Ecto neural progenitor cell (in vitro differentiated cells): ENCODE data around the gene SEMA4A.
"Not testable (repeated sequence)": the region's sequence is repeated elsewhere in the genome, so short reads cannot be mapped to it uniquely, and the experiment has no call there.

ENCODE experiments used
- DNase-seq: peaks from one replicate; pipeline ENCODE4 v3.0.0-alpha.2; 2018; ENCODE audit warnings: low spot score

The SEMA4A gene

GRCh38 chr1:156153362-156153761 lies at the start of gene SEMA4A:
Gene SEMA4A, plus strand, starts transcription at chr1:156153585. Its CDS starts 994 bp downstream, at chr1:156154579.
- DNase-seq, result no peak

GRCh38 chr1:156104065-156104810 lies 49.1 kb upstream of the SEMA4A start:
- no peak for DNase-seq

GRCh38 chr1:156104861-156105832 lies 48.2 kb upstream of the SEMA4A start:
- no peak for DNase-seq

GRCh38 chr1:156106624-156107488 lies 46.5 kb upstream of the SEMA4A start:
- no peak for DNase-seq

GRCh38 chr1:156108057-156108456 lies 45.3 kb upstream of the SEMA4A start:
- DNase-seq, result no peak

GRCh38 chr1:156108664-156109241 lies 44.6 kb upstream of the SEMA4A start:
- DNase-seq, result no peak

GRCh38 chr1:156110252-156110651 lies 43.1 kb upstream of the SEMA4A start:
- no peak for DNase-seq

- no peak for DNase-seq
Measured at GRCh38 chr1:156111355-156111962, 41.9 kb upstream of the SEMA4A start.

- no peak for DNase-seq
Measured at GRCh38 chr1:156112276-156113137, 40.9 kb upstream of the SEMA4A start.

- DNase-seq, result no peak
Measured at GRCh38 chr1:156113282-156113950, 40.0 kb upstream of the SEMA4A start.

- peak; percentile 74 for DNase-seq
Measured at GRCh38 chr1:156114101-156114918, 39.1 kb upstream of the SEMA4A start, which contains the start of gene LMNA. Gene LMNA, plus strand, starts transcription at chr1:156114711. Its CDS starts 208 bp downstream, at chr1:156114919.

GRCh38 chr1:156114919-156115513 lies 38.4 kb upstream of the SEMA4A start:
- DNase-seq, result no peak

GRCh38 chr1:156115514-156116374 lies 37.6 kb upstream of the SEMA4A start:
- peak; percentile 63 for DNase-seq

GRCh38 chr1:156116731-156117130 lies 36.7 kb upstream of the SEMA4A start:
- not testable (repeated sequence) for DNase-seq

GRCh38 chr1:156117414-156118176 lies 35.8 kb upstream of the SEMA4A start:
- DNase-seq, result no peak

- DNase-seq, result no peak
Measured at GRCh38 chr1:156118177-156118868, 35.1 kb upstream of the SEMA4A start.
